ENCODE data around the gene CYP1B1.
"Not testable (repeated sequence)": the region's sequence is repeated elsewhere in the genome, so short reads cannot be mapped to it uniquely, and the experiment has no call there.

The CYP1B1 gene

GRCh38 chr2:38038682-38039081 is 37.3 kb downstream of the CYP1B1 start:
- H3K4me3 ChIP-seq (ENCODE audit: low read depth, low read length): peak overlapping the region; percentile 33
- DNase-seq (ENCODE audit: low read depth): no peak

GRCh38 chr2:38037757-38038621 is 38.0 kb downstream of the CYP1B1 start:
- no peak for DNase-seq (ENCODE audit: low read depth)
- H3K4me3 ChIP-seq (ENCODE audit: low read depth, low read length): peak overlapping the region; percentile 33

GRCh38 chr2:38037325-38037724 is 38.6 kb downstream of the CYP1B1 start:
- no peak overlapping the region for H3K4me3 ChIP-seq (ENCODE audit: low read depth, low read length)
- DNase-seq (ENCODE audit: low read depth): no peak

GRCh38 chr2:38035968-38036367 is 40.0 kb downstream of the CYP1B1 start:
- no peak for DNase-seq (ENCODE audit: low read depth)

GRCh38 chr2:38033646-38034045 is 42.3 kb downstream of the CYP1B1 start:
- DNase-seq (ENCODE audit: low read depth): no peak
- H3K4me3 ChIP-seq (ENCODE audit: low read depth, low read length): no peak overlapping the region

More at GRCh38 chr2:38035968-38036367, 40.0 kb downstream of the CYP1B1 start:
- H3K4me3 ChIP-seq (ENCODE audit: low read depth, low read length): no peak overlapping the region

- no peak overlapping the region for H3K4me3 ChIP-seq (ENCODE audit: low read depth, low read length)
- no peak for DNase-seq (ENCODE audit: low read depth)
Measured at GRCh38 chr2:38032946-38033345, 43.0 kb downstream of the CYP1B1 start.

GRCh38 chr2:38030635-38031355 is 45.2 kb downstream of the CYP1B1 start:
- H3K4me3 ChIP-seq (ENCODE audit: low read depth, low read length): no peak overlapping the region
- DNase-seq (ENCODE audit: low read depth): peak; percentile 36

- DNase-seq (ENCODE audit: low read depth): no peak
- no peak overlapping the region for H3K4me3 ChIP-seq (ENCODE audit: low read depth, low read length)
Measured at GRCh38 chr2:38029512-38029911, 46.4 kb downstream of the CYP1B1 start.

- DNase-seq (ENCODE audit: low read depth): no peak
- no peak overlapping the region for H3K4me3 ChIP-seq (ENCODE audit: low read depth, low read length)
Measured at GRCh38 chr2:38028829-38029228, 47.1 kb downstream of the CYP1B1 start.

GRCh38 chr2:38026846-38027245 is 49.1 kb downstream of the CYP1B1 start:
- H3K4me3 ChIP-seq (ENCODE audit: low read depth, low read length): no peak overlapping the region
- no peak for DNase-seq (ENCODE audit: low read depth)

- DNase-seq (ENCODE audit: low read depth): no peak
- no peak overlapping the region for H3K4me3 ChIP-seq (ENCODE audit: low read depth, low read length)
Measured at GRCh38 chr2:38021589-38021988, 54.4 kb downstream of the CYP1B1 start.

GRCh38 chr2:38020359-38021069 is 55.4 kb downstream of the CYP1B1 start:
- DNase-seq (ENCODE audit: low read depth); H3K4me3 ChIP-seq (ENCODE audit: low read depth, low read length): not testable (repeated sequence)

- DNase-seq (ENCODE audit: low read depth): no peak
- no peak overlapping the region for H3K4me3 ChIP-seq (ENCODE audit: low read depth, low read length)
Measured at GRCh38 chr2:38017836-38018235, 58.1 kb downstream of the CYP1B1 start.

Measured in skeletal muscle cell (primary cell).